Measurements from ENCODE around the gene PYGO2.
"Not testable (repeated sequence)": the region's sequence is repeated elsewhere in the genome, so short reads cannot be mapped to it uniquely, and the experiment has no call there.

PYGO2 gene

GRCh38 chr1:154994269-154994587, 32.6 kb upstream of the PYGO2 start:
- H3K4me3 Mint-ChIP-seq: no peak overlapping the region
- no peaks in the 10 kb centered on the region for H3K9me3 Mint-ChIP-seq
- peaks cover 8% of the 10 kb centered on the region for H3K36me3 Mint-ChIP-seq (ENCODE audit: low read depth)
- no peak overlapping the region for H3K27ac Mint-ChIP-seq
- H3K27me3 Mint-ChIP-seq (ENCODE audit: low read depth): no peaks in the 10 kb centered on the region
- H3K4me1 Mint-ChIP-seq (ENCODE audit: low read depth): peaks cover 22% of the 10 kb centered on the region

- H3K36me3 Mint-ChIP-seq (ENCODE audit: low read depth): peaks cover 12% of the 10 kb centered on the region
- H3K4me3 Mint-ChIP-seq: no peak within 1 kb of the TSS
- H3K27me3 Mint-ChIP-seq (ENCODE audit: low read depth): no peaks in the 10 kb centered on the region
- no peak within 1 kb of the TSS for H3K27ac Mint-ChIP-seq
- peaks cover 21% of the 10 kb centered on the region for H3K4me1 Mint-ChIP-seq (ENCODE audit: low read depth)
- no peaks in the 10 kb centered on the region for H3K9me3 Mint-ChIP-seq
These were observed 32.1 kb upstream of the PYGO2 start, which contains the start of gene LENEP for GRCh38 chr1:154993572-154994268. Gene LENEP, plus strand, starts transcription at chr1:154993586. Its CDS starts 22 bp downstream, at chr1:154993608.

- Mint-ChIP-seq H3K9me3 (no peaks in the 10 kb centered on the region), H3K36me3 (ENCODE audit: low read depth) (peaks cover 17% of the 10 kb centered on the region), H3K4me1 (ENCODE audit: low read depth) (peaks cover 16% of the 10 kb centered on the region), H3K27ac (no peak overlapping the region), H3K27me3 (ENCODE audit: low read depth) (no peaks in the 10 kb centered on the region), H3K4me3 (no peak overlapping the region)
These were observed 31.4 kb upstream of the PYGO2 start for GRCh38 chr1:154992721-154993571.

- no peaks in the 10 kb centered on the region for H3K27me3 Mint-ChIP-seq (ENCODE audit: low read depth)
- H3K9me3 Mint-ChIP-seq: no peaks in the 10 kb centered on the region
- peaks cover 17% of the 10 kb centered on the region for H3K36me3 Mint-ChIP-seq (ENCODE audit: low read depth)
- H3K4me3 Mint-ChIP-seq: no peak overlapping the region
- peaks cover 10% of the 10 kb centered on the region for H3K4me1 Mint-ChIP-seq (ENCODE audit: low read depth)
- H3K27ac Mint-ChIP-seq: no peak overlapping the region
These were observed 28.7 kb upstream of the PYGO2 start for GRCh38 chr1:154990276-154990675.

- H3K27ac Mint-ChIP-seq: no peak overlapping the region
- peaks cover 10% of the 10 kb centered on the region for H3K4me1 Mint-ChIP-seq (ENCODE audit: low read depth)
- H3K4me3 Mint-ChIP-seq: no peak overlapping the region
- H3K9me3 Mint-ChIP-seq: no peaks in the 10 kb centered on the region
- peaks cover 17% of the 10 kb centered on the region for H3K36me3 Mint-ChIP-seq (ENCODE audit: low read depth)
- H3K27me3 Mint-ChIP-seq (ENCODE audit: low read depth): no peaks in the 10 kb centered on the region
These were observed 27.7 kb upstream of the PYGO2 start for GRCh38 chr1:154989195-154989860.

GRCh38 chr1:154988058-154988954, 26.7 kb upstream of the PYGO2 start:
- Mint-ChIP-seq H3K27ac (no peak overlapping the region), H3K4me3 (no peak overlapping the region), H3K27me3 (ENCODE audit: low read depth) (no peaks in the 10 kb centered on the region), H3K4me1 (ENCODE audit: low read depth) (peaks cover 15% of the 10 kb centered on the region), H3K36me3 (ENCODE audit: low read depth) (peaks cover 17% of the 10 kb centered on the region), H3K9me3 (no peaks in the 10 kb centered on the region)

- no peaks in the 10 kb centered on the region for H3K27me3 Mint-ChIP-seq (ENCODE audit: low read depth)
- H3K36me3 Mint-ChIP-seq (ENCODE audit: low read depth): peaks cover 17% of the 10 kb centered on the region
- no peak overlapping the region for H3K4me3 Mint-ChIP-seq
- H3K4me1 Mint-ChIP-seq (ENCODE audit: low read depth): peaks cover 17% of the 10 kb centered on the region
- H3K27ac Mint-ChIP-seq: no peak overlapping the region
- no peaks in the 10 kb centered on the region for H3K9me3 Mint-ChIP-seq
These were observed 25.7 kb upstream of the PYGO2 start for GRCh38 chr1:154987326-154987725.

GRCh38 chr1:154986736-154987135, 25.2 kb upstream of the PYGO2 start:
- H3K27me3 Mint-ChIP-seq (ENCODE audit: low read depth); H3K4me3 Mint-ChIP-seq; H3K9me3 Mint-ChIP-seq; H3K27ac Mint-ChIP-seq: not testable (repeated sequence)
- peaks cover 17% of the 10 kb centered on the region for H3K36me3 Mint-ChIP-seq (ENCODE audit: low read depth)
- peaks cover 18% of the 10 kb centered on the region for H3K4me1 Mint-ChIP-seq (ENCODE audit: low read depth)

- no peaks in the 10 kb centered on the region for H3K9me3 Mint-ChIP-seq
- peak overlapping the region; percentile 57 for H3K27ac Mint-ChIP-seq
- peaks cover 17% of the 10 kb centered on the region for H3K4me1 Mint-ChIP-seq (ENCODE audit: low read depth)
- no peak overlapping the region for H3K4me3 Mint-ChIP-seq
- no peaks in the 10 kb centered on the region for H3K27me3 Mint-ChIP-seq (ENCODE audit: low read depth)
- peaks cover 16% of the 10 kb centered on the region for H3K36me3 Mint-ChIP-seq (ENCODE audit: low read depth)
These were observed 22.3 kb upstream of the PYGO2 start for GRCh38 chr1:154983776-154984466.

GRCh38 chr1:154982897-154983648, 21.5 kb upstream of the PYGO2 start, which contains the start of gene FLAD1:
Gene FLAD1, plus strand, starts transcription at chr1:154983344. Its CDS starts 351 bp downstream, at chr1:154983695.
- Mint-ChIP-seq H3K4me1 (ENCODE audit: low read depth) (peaks cover 16% of the 10 kb centered on the region), H3K9me3 (no peaks in the 10 kb centered on the region), H3K27ac (peak within 1 kb of the TSS; percentile 57), H3K36me3 (ENCODE audit: low read depth) (peaks cover 10% of the 10 kb centered on the region), H3K27me3 (ENCODE audit: low read depth) (no peaks in the 10 kb centered on the region), H3K4me3 (no peak within 1 kb of the TSS)

GRCh38 chr1:154982341-154982740, 20.8 kb upstream of the PYGO2 start:
- Mint-ChIP-seq H3K36me3 (ENCODE audit: low read depth) (peaks cover 12% of the 10 kb centered on the region), H3K4me1 (ENCODE audit: low read depth) (peaks cover 22% of the 10 kb centered on the region), H3K27me3 (ENCODE audit: low read depth) (no peaks in the 10 kb centered on the region), H3K9me3 (no peaks in the 10 kb centered on the region), H3K27ac (peak overlapping the region; percentile 20), H3K4me3 (no peak overlapping the region)

GRCh38 chr1:154978360-154978759, 16.8 kb upstream of the PYGO2 start:
- peaks cover 12% of the 10 kb centered on the region for H3K36me3 Mint-ChIP-seq (ENCODE audit: low read depth)
- H3K4me1 Mint-ChIP-seq (ENCODE audit: low read depth): peaks cover 16% of the 10 kb centered on the region
- no peaks in the 10 kb centered on the region for H3K9me3 Mint-ChIP-seq
- no peaks in the 10 kb centered on the region for H3K27me3 Mint-ChIP-seq (ENCODE audit: low read depth)
- no peak overlapping the region for H3K4me3 Mint-ChIP-seq
- H3K27ac Mint-ChIP-seq: no peak overlapping the region

- Mint-ChIP-seq H3K36me3 (ENCODE audit: low read depth) (peaks cover 12% of the 10 kb centered on the region), H3K27ac (peak overlapping the region; percentile 52), H3K4me1 (ENCODE audit: low read depth) (peaks cover 19% of the 10 kb centered on the region), H3K4me3 (peak overlapping the region; percentile 29)
- not testable (repeated sequence) for H3K9me3 Mint-ChIP-seq; H3K27me3 Mint-ChIP-seq (ENCODE audit: low read depth)
These were observed 16.2 kb upstream of the PYGO2 start for GRCh38 chr1:154977762-154978161.

All from T-helper 1 cell treated with Interleukin-12 subunit alpha and Interleukin-12 subunit beta and Interleukin-4 antibody, amounts not matched to agents 30 μg/mL and 1 μg/mL, for 36 hours (primary cell).